ENCODE data around the gene TSPAN1.
A peak's percentile ranks its signal among the peaks of the same experiment; 100 is the strongest.

The TSPAN1 gene

GRCh38 chr1:46188295-46189030 is 13.6 kb downstream of the TSPAN1 start:
- DNase-seq, result no peak

- no peak for DNase-seq
These were observed 15.7 kb downstream of the TSPAN1 start for GRCh38 chr1:46190539-46190938.

GRCh38 chr1:46191033-46191701 is 16.3 kb downstream of the TSPAN1 start:
- no peak for DNase-seq

GRCh38 chr1:46192171-46192570 is 17.3 kb downstream of the TSPAN1 start:
- DNase-seq, result no peak

- DNase-seq, result no peak
These were observed 18.4 kb downstream of the TSPAN1 start for GRCh38 chr1:46193285-46193684.

GRCh38 chr1:46193984-46194570 is 19.2 kb downstream of the TSPAN1 start:
- DNase-seq, result no peak

- DNase-seq, result no peak
These were observed 19.8 kb downstream of the TSPAN1 start for GRCh38 chr1:46194641-46195193.

- no peak for DNase-seq
These were observed 21.7 kb downstream of the TSPAN1 start for GRCh38 chr1:46196609-46197008.

- no peak for DNase-seq
These were observed 22.7 kb downstream of the TSPAN1 start for GRCh38 chr1:46197560-46197963.

GRCh38 chr1:46197964-46198811 is 23.3 kb downstream of the TSPAN1 start, which contains the start of gene POMGNT1:
POMGNT1 (minus strand) TSS chr1:46198434; CDS start chr1:46197821, 613 bp downstream.
- DNase-seq, result peak; percentile 52 to 77

- DNase-seq, result no peak
These were observed 24.4 kb downstream of the TSPAN1 start for GRCh38 chr1:46199233-46199749.

- no peak for DNase-seq
These were observed 29.0 kb downstream of the TSPAN1 start for GRCh38 chr1:46203738-46204405.

- no peak for DNase-seq
These were observed 29.5 kb downstream of the TSPAN1 start for GRCh38 chr1:46204406-46204742.

GRCh38 chr1:46205141-46205540 is 30.3 kb downstream of the TSPAN1 start:
- DNase-seq, result no peak

- DNase-seq, result peak in 1 of 2 donors; percentile 20
These were observed 30.9 kb downstream of the TSPAN1 start for GRCh38 chr1:46205791-46206190.

GRCh38 chr1:46206399-46206798 is 31.5 kb downstream of the TSPAN1 start:
- no peak for DNase-seq

GRCh38 chr1:46210561-46210960 is 35.7 kb downstream of the TSPAN1 start:
- DNase-seq, result no peak

GRCh38 chr1:46211051-46211450 is 36.2 kb downstream of the TSPAN1 start:
- DNase-seq, result no peak

GRCh38 chr1:46215504-46215903 is 40.6 kb downstream of the TSPAN1 start:
- DNase-seq, result no peak

- DNase-seq, result no peak
These were observed 43.6 kb downstream of the TSPAN1 start for GRCh38 chr1:46218443-46218842.

Measured in inflammatory macrophage (primary cell).